ENCODE data around the gene IGLL5.

Gene IGLL5

DNA sequence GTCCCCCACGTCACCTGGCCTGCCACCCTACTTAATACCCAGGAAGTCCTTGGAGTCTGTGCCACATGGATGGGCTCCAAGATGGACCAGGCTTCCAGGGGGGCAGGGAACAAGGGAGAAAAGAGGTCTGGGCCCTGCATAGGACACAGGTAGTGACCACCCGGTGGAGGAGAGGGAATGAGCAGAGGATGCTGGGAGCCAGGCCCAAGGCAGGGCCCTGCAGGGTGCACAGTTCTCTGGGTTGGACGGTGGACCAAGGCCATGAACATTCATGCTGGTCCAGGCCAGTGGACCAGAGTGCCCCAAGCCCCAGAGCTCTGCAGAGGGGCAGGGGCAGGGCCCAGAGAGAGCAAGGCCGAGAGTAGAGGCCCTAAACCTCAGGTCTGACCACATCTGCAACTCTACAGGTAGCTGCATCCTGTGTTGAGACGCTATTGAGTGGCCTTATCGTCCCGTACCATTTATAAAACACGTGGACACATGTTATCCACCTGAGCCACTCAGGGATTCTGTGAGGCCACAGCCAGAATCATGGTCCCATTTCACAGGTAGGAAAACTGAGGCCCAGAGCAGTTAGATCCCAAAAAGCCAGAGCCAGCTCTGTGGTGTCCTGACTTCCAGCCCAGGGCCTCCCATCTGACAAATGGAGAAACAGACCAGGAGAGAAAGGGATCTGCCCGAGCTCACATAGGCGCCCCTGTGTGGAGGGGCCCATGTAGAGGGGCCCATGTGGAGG, 46.4 kb downstream of the IGLL5 start:
- TF ChIP-seq IKZF3 (tag by site-specific recombination; IDR thresholded peaks at IDR 0.05) (no peak), ZSCAN23 (tag by site-specific recombination; IDR thresholded peaks at IDR 0.05) (no peak), ZNF654 (tag by site-specific recombination; IDR thresholded peaks at IDR 0.05; ENCODE audit: low read depth) (no peak), SCRT2 (tag by site-specific recombination; IDR thresholded peaks at IDR 0.05) (no peak), ZBTB1 (tag by site-specific recombination; IDR thresholded peaks at IDR 0.05) (no peak), ZNF530 (tag by site-specific recombination; IDR thresholded peaks at IDR 0.05; ENCODE audit: low read depth) (no peak), ZNF701 (tag by site-specific recombination; IDR thresholded peaks at IDR 0.05) (no peak), GLIS2 (tag by site-specific recombination; IDR thresholded peaks at IDR 0.05) (no peak), ZIC2 (tag by site-specific recombination; IDR thresholded peaks at IDR 0.05) (no peak), ZNF146 (tag by site-specific recombination; IDR thresholded peaks at IDR 0.05) (no peak)
- TF ChIP-seq, protein P1, sequence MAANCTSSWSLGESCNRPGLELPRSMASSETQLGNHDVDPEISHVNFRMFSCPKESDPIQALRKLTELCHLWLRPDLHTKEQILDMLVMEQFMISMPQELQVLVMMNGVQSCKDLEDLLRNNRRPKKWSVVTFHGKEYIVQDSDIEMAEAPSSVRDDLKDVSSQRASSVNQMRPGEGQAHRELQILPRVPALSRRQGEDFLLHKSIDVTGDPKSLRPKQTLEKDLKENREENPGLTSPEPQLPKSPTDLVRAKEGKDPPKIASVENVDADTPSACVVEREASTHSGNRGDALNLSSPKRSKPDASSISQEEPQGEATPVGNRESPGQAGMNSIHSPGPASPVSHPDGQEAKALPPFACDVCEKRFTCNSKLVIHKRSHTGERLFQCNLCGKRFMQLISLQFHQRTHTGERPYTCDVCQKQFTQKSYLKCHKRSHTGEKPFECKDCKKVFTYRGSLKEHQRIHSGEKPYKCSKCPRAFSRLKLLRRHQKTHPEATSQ (tag by site-specific recombination; IDR thresholded peaks at IDR 0.05), result no peak
- TF ChIP-seq, protein P2, sequence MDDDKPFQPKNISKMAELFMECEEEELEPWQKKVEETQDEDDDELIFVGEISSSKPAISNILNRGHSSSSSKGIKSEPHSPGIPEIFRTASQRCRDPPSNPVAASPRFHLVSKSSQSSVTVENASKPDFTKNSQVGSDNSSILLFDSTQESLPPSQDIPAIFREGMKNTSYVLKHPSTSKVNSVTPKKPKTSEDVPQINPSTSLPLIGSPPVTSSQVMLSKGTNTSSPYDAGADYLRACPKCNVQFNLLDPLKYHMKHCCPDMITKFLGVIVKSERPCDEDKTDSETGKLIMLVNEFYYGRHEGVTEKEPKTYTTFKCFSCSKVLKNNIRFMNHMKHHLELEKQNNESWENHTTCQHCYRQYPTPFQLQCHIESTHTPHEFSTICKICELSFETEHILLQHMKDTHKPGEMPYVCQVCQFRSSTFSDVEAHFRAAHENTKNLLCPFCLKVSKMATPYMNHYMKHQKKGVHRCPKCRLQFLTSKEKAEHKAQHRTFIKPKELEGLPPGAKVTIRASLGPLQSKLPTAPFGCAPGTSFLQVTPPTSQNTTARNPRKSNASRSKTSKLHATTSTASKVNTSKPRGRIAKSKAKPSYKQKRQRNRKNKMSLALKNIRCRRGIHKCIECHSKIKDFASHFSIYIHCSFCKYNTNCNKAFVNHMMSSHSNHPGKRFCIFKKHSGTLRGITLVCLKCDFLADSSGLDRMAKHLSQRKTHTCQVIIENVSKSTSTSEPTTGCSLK (tag by site-specific recombination; IDR thresholded peaks at IDR 0.05), result no peak
- H3K27ac ChIP-seq (ENCODE audit: extremely low read depth, low read depth, low read length), result no peak overlapping the region
- no peaks in the 10 kb centered on the region for H3K9me3 ChIP-seq (ENCODE audit: control insufficient read depth, insufficient read depth, low read depth, low read length)
- no peaks in the 10 kb centered on the region for H3K36me3 ChIP-seq (ENCODE audit: control insufficient read depth in 2 of 2, insufficient read depth in 1 of 2, low read length in 2 of 2)
- H3K4me3 ChIP-seq (ENCODE audit: low read depth, low read length), result no peak overlapping the region
- ChIA-PET POLR2A (no interaction called here), CTCF (interaction anchor here (0.6 to 3.0 kb wide), 3 partner anchors 9 to 180 kb away, joined by 3 to 12 read pairs (median 10); no protein-coding TSS in a partner anchor)
- no peaks in the 10 kb centered on the region for H3K4me1 ChIP-seq (ENCODE audit: control insufficient read depth, insufficient read depth, low read length)

DNA sequence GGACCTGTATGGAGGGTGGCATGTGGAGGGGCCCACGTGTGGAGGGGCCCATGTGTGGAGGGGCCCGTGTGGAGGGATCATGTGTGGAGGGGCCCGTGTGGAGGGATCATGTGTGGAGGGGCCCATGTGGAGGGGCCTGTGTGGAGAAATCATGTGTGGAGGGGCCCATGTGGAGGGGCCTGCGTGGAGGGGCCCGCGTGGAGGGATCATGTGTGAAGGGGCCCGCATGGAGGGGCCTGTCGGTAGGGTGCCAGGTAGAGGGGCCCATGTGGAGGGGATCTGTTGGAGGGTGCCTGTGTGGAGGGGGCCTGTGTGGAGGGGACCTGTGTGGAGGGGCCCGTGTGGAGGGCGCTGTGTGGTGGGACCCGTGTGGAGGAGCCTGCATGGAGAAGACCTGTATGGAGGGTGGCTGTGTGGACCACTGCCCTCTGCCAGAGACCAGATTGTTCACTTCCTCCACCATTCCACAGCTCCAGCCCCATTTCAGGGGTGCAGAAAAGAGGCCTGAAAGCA, 47.0 kb downstream of the IGLL5 start:
- Histone ChIP-seq H3K36me3 (ENCODE audit: control insufficient read depth in 2 of 2, insufficient read depth in 1 of 2, low read length in 2 of 2) (no peaks in the 10 kb centered on the region), H3K4me3 (ENCODE audit: low read depth, low read length) (no peak overlapping the region), H3K9me3 (ENCODE audit: control insufficient read depth, insufficient read depth, low read depth, low read length) (no peaks in the 10 kb centered on the region), H3K27ac (ENCODE audit: extremely low read depth, low read depth, low read length) (no peak overlapping the region), H3K4me1 (ENCODE audit: control insufficient read depth, insufficient read depth, low read length) (no peaks in the 10 kb centered on the region)
- ChIA-PET POLR2A (no interaction called here), CTCF (interaction anchor here (1.2 to 1.6 kb wide), 3 partner anchors 8 to 49 kb away, joined by 4 to 12 read pairs (median 5); no protein-coding TSS in a partner anchor)
- TF ChIP-seq ZNF837 (tag by site-specific recombination; IDR thresholded peaks at IDR 0.05), result no peak

DNA sequence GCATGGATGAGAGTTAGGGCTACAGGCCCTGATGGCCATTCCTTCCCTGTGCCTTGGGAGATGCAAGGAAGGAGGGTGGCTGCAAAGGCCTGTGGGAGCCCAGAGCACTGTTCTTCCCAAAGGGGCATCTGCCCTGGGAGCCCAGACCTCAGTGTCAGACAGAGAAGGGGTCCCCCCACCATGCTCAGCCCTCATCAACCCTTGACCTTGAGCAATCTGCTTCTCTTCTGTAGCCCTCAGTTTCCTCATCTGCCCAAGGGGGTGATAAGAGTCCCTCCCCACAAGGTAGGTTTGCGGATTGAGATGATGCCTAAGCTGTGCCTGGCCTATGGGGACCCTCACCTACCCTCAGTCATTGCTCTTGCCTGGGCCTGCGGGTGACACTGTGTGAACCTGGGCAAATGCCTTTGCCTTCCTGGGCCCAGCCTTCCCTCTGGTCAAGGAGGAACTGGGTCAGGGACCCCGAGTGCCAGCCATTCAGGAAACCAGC, 47.5 kb downstream of the IGLL5 start:
- ChIA-PET CTCF (interaction anchor here (0.6 to 1.6 kb wide), 3 partner anchors 20 to 79 kb away, joined by 3 to 5 read pairs (median 4); no protein-coding TSS in a partner anchor), POLR2A (no interaction called here)
- Histone ChIP-seq H3K36me3 (ENCODE audit: control insufficient read depth in 2 of 2, insufficient read depth in 1 of 2, low read length in 2 of 2) (no peaks in the 10 kb centered on the region), H3K4me1 (ENCODE audit: control insufficient read depth, insufficient read depth, low read length) (no peaks in the 10 kb centered on the region), H3K27ac (ENCODE audit: extremely low read depth, low read depth, low read length) (no peak overlapping the region), H3K4me3 (ENCODE audit: low read depth, low read length) (no peak overlapping the region), H3K9me3 (ENCODE audit: control insufficient read depth, insufficient read depth, low read depth, low read length) (no peaks in the 10 kb centered on the region)
- TF ChIP-seq ZNF501 (tag by site-specific recombination; IDR thresholded peaks at IDR 0.05) (no peak), ZNF654 (tag by site-specific recombination; IDR thresholded peaks at IDR 0.05; ENCODE audit: low read depth) (no peak), YY2 (tag by site-specific recombination; IDR thresholded peaks at IDR 0.05) (no peak), HOXC10 (CRISPR knock-in tag; IDR thresholded peaks at IDR 0.05) (no peak), ZNF404 (tag by site-specific recombination; IDR thresholded peaks at IDR 0.05) (no peak)
- TF ChIP-seq, protein P3, sequence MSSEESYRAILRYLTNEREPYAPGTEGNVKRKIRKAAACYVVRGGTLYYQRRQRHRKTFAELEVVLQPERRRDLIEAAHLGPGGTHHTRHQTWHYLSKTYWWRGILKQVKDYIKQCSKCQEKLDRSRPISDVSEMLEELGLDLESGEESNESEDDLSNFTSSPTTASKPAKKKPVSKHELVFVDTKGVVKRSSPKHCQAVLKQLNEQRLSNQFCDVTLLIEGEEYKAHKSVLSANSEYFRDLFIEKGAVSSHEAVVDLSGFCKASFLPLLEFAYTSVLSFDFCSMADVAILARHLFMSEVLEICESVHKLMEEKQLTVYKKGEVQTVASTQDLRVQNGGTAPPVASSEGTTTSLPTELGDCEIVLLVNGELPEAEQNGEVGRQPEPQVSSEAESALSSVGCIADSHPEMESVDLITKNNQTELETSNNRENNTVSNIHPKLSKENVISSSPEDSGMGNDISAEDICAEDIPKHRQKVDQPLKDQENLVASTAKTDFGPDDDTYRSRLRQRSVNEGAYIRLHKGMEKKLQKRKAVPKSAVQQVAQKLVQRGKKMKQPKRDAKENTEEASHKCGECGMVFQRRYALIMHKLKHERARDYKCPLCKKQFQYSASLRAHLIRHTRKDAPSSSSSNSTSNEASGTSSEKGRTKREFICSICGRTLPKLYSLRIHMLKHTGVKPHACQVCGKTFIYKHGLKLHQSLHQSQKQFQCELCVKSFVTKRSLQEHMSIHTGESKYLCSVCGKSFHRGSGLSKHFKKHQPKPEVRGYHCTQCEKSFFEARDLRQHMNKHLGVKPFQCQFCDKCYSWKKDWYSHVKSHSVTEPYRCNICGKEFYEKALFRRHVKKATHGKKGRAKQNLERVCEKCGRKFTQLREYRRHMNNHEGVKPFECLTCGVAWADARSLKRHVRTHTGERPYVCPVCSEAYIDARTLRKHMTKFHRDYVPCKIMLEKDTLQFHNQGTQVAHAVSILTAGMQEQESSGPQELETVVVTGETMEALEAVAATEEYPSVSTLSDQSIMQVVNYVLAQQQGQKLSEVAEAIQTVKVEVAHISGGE (tag by site-specific recombination; conservative IDR thresholded peaks at IDR 0.05; ENCODE audit: low read depth), result no peak
- TF ChIP-seq, protein P4, sequence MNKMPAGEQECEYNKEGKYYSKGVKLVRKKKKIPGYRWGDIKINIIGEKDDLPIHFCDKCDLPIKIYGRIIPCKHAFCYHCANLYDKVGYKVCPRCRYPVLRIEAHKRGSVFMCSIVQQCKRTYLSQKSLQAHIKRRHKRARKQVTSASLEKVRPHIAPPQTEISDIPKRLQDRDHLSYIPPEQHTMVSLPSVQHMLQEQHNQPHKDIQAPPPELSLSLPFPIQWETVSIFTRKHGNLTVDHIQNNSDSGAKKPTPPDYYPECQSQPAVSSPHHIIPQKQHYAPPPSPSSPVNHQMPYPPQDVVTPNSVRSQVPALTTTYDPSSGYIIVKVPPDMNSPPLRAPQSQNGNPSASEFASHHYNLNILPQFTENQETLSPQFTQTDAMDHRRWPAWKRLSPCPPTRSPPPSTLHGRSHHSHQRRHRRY (tag by site-specific recombination; IDR thresholded peaks at IDR 0.05), result no peak
- TF ChIP-seq, protein P5, sequence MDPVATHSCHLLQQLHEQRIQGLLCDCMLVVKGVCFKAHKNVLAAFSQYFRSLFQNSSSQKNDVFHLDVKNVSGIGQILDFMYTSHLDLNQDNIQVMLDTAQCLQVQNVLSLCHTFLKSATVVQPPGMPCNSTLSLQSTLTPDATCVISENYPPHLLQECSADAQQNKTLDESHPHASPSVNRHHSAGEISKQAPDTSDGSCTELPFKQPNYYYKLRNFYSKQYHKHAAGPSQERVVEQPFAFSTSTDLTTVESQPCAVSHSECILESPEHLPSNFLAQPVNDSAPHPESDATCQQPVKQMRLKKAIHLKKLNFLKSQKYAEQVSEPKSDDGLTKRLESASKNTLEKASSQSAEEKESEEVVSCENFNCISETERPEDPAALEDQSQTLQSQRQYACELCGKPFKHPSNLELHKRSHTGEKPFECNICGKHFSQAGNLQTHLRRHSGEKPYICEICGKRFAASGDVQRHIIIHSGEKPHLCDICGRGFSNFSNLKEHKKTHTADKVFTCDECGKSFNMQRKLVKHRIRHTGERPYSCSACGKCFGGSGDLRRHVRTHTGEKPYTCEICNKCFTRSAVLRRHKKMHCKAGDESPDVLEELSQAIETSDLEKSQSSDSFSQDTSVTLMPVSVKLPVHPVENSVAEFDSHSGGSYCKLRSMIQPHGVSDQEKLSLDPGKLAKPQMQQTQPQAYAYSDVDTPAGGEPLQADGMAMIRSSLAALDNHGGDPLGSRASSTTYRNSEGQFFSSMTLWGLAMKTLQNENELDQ (tag by site-specific recombination; IDR thresholded peaks at IDR 0.05; ENCODE audit: low read depth), result no peak
